ENCODE results near the gene DCLK1.

The DCLK1 gene

GRCh38 chr13:35732565-35732964 lies 398.6 kb downstream of the DCLK1 start:
- DNase-seq: no peak

GRCh38 chr13:35731471-35731870 lies 399.7 kb downstream of the DCLK1 start:
- DNase-seq: no peak

GRCh38 chr13:35729926-35730627 lies 401.1 kb downstream of the DCLK1 start:
- no peak for DNase-seq

- DNase-seq: no peak
Measured at GRCh38 chr13:35727881-35728280, 403.3 kb downstream of the DCLK1 start.

DNA sequence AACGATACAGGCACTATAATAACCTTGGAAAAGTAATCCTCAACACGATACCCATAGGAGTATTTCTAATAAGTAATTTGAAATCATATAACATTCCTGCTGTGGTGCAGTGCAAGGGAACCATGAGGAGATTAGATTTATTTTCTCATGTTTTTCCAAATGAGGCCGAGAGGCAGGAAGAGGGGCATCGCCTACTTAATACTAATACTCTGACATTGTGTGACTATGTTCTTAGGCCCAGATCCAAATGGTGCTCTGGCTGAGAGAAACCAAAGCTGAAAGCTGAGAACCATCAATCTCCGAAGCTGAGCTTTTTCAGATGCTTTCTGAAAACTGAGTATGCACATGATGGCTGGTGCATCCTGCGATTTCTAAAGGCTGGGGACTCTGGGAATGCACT lies 406.7 kb downstream of the DCLK1 start:
- no peak for DNase-seq

DNA sequence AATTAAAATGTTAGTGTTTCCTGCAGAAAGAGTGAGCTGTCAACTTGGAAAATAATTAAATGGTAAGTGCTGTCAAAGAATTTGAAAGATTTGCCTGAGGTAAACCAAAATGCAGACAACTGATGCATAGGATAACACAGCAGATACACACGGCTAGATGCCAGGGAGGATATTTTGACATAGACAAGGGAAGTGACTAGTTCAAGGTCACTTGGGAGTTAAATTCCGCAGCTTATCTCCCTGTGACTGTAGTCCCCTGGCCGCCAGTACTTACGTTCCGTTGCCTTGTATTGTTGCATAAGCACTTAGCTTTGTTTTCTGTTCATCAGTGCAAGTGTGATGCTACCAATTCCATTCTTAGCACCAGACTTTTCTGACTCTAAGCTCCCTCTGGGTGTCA lies 407.4 kb downstream of the DCLK1 start:
- no peak for DNase-seq

GRCh38 chr13:35723053-35723461 lies 408.1 kb downstream of the DCLK1 start:
- no peak for DNase-seq

DNA sequence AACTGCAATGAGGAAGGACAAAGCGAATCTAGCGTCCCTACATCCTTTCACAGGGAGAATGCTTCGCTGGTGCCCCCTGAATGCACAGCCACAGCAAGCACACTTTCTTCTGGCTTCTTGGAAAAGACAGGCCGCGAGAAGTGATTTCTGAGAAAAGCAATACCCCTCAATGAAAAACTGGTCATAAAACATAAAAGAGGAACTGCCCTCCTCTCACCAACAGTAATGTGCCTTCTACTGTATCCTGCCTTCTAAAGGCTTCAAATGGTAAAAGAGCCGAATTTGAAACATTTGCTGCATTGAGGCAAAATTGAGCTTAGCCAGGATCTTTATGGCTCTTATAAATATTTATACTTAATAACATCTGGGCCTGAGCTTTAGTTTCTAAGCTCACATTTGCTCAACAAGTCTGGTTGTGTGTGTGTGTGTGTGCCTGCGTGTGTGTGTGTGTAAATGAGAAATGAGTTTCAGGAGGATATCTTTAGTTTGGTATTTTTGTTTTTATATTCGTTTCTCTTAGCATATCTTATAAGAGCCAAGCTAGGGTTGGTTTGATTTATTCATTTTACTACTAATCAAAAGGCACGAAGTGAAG lies 408.6 kb downstream of the DCLK1 start:
- DNase-seq: no peak

DNA sequence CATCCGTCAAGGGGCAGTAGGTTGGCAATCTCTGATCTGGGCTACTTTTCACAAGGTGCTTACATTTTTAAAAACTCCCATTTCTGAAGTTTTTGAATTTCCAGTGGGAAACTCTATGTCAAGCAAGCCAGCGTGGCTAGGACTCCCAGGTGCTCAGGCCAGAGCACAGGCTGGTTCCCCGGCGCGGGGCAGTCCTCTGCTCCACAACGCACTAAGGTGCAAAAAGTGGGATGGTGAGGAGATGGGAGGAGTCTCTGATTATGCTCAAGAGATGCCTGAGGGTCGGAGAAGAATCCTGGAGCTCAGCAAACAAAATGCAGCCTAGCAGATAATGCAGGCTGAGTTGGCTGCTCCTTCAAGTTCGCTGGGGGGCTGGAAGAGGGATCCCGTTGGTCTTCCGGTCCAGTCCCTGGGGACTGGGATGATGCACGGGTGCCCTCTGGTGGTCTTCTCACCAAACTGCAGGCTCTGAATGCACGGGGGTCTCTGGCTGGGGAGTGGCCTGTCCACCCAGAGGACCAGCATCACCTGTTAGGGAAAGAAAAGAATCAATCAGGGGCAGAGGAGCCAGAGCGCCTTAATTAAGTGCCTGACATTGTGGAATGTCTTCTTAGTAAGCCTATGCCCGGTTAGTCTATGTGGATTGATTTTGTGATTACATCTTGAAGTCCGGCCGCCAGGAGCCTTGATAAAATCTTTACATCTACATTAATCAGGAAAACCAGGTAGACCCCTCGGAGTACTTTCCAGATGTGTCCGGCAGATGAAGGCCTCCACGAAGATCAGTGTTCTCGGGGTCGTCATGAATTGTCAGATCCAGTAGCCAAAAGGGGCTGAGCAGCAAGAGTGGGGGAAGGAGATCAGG lies 410.3 kb downstream of the DCLK1 start:
- DNase-seq: peak; percentile 30 to 68 (median 44)

- no peak for DNase-seq
Measured at GRCh38 chr13:35720290-35720689, 410.9 kb downstream of the DCLK1 start.
